H1 (cell line): ENCODE measurements around the gene PTH1R. TPM values are rescaled to one million over a fixed set of nuclear protein-coding genes. Genes with fewer than 3 reads are reported as not detected.
A peak's percentile ranks its signal among the peaks of the same experiment; 100 is the strongest.

Source experiments
- CTCF ChIA-PET: fragments of 300-600 bp; sonication (Branson Sonifier 250); formaldehyde crosslinking; loops from one replicate; lab custom pipeline; 2021; ENCODE audit not compliant: partially characterized antibody; lab: Charles Lee
- POLR2A ChIA-PET: fragments of 300-600 bp; sonication (Branson Sonifier 250); formaldehyde crosslinking; loops from one replicate; lab custom pipeline; 2021; ENCODE audit warnings: inconsistent platforms; ENCODE audit not compliant: partially characterized antibody; lab: Charles Lee
- DNase-seq, 2 experiments: peaks; one replicate each; pipeline versions ENCODE4 v3.0.0 to v3.0.0-alpha.2; 2010 to 2022; ENCODE audit warnings: low spot score in 2 of 2, low read depth in 1 of 2, mixed read lengths in 1 of 2
- FAIRE-seq: peaks from 2 replicates; lab custom pipeline; 2011; peaks lifted over from hg19 to GRCh38; lab: Jason Lieb, UNC
- H2AFZ ChIP-seq: 2 replicates; pipeline ENCODE4 v1.8.1; 2012; ENCODE audit warnings: low read length, inconsistent platforms
- H2AK5ac ChIP-seq: 2 replicates; pipeline ENCODE4 v1.6.1; 2013; ENCODE audit warnings: low read depth, low read length
- H2BK120ac ChIP-seq: replicated peaks from 2 replicates; pipeline ENCODE3; 2013; ENCODE audit warnings: low read depth, low read length, inconsistent platforms
- H2BK12ac ChIP-seq: 2 replicates; pipeline ENCODE4 v1.6.1; 2013; ENCODE audit warnings: low read depth, low read length
- H2BK15ac ChIP-seq: 2 replicates; pipeline ENCODE4 v1.6.1; 2013; ENCODE audit warnings: low read length
- H2BK20ac ChIP-seq: 2 replicates; pipeline ENCODE4 v1.6.1; 2013; ENCODE audit warnings: low read length
- H2BK5ac ChIP-seq: 2 replicates; pipeline ENCODE4 v1.6.1; 2013; ENCODE audit warnings: low read depth, low read length
- H3K14ac ChIP-seq: 2 replicates; pipeline ENCODE4 v1.6.1; 2013; ENCODE audit warnings: inconsistent platforms; ENCODE audit not compliant: insufficient read length
- H3K18ac ChIP-seq: 2 replicates; pipeline ENCODE4 v1.6.1; 2013; ENCODE audit warnings: low read length; ENCODE audit errors: extremely low read depth
- H3K23ac ChIP-seq: 2 replicates; pipeline ENCODE4 v1.6.1; 2013; ENCODE audit warnings: inconsistent platforms; ENCODE audit not compliant: insufficient read length
- H3K23me2 ChIP-seq: 2 replicates; pipeline ENCODE4 v1.6.1; 2013; ENCODE audit warnings: low read depth, low read length
- H3K27ac ChIP-seq: 2 replicates; pipeline ENCODE4 v1.6.1; 2011; ENCODE audit warnings: low read depth, low read length, inconsistent platforms
- H3K27me3 ChIP-seq, 4 experiments: replicated peaks in 1 of 4; 1 replicate in 1 of 4; 2 replicates in 3 of 4; pipeline versions ENCODE4 v1.6.1 to v1.8.1; 2011 to 2013; ENCODE audit warnings: low read length in 3 of 4, mild to moderate bottlenecking in 3 of 4, inconsistent platforms in 2 of 4, mixed read lengths in 2 of 4, moderate library complexity in 1 of 4; ENCODE audit not compliant: control insufficient read depth in 3 of 4, insufficient read depth in 3 of 4; ENCODE audit errors: extremely low read depth in 1 of 4
- H3K36me3 ChIP-seq, 4 experiments: 2 replicates each; pipeline versions ENCODE4 v1.6.1 to v1.8.1; 2011 to 2013; ENCODE audit warnings: mild to moderate bottlenecking in 4 of 4, low read length in 3 of 4, moderate library complexity in 2 of 4, control low read depth in 1 of 4, inconsistent platforms in 1 of 4; ENCODE audit not compliant: insufficient read depth in 4 of 4, control insufficient read depth in 2 of 4
- H3K4ac ChIP-seq: replicated peaks from 2 replicates; pipeline ENCODE3; 2013; ENCODE audit warnings: low read length, low read depth, mixed read lengths, inconsistent platforms; ENCODE audit not compliant: insufficient read length
- H3K4me1 ChIP-seq, 4 experiments: replicated peaks in 1 of 4; 1 replicate in 1 of 4; 2 replicates in 3 of 4; pipeline versions ENCODE4 v1.6.1 to v1.8.1; 2011 to 2013; ENCODE audit warnings: low read length in 3 of 4, inconsistent platforms in 2 of 4, mixed read lengths in 1 of 4; ENCODE audit not compliant: insufficient read depth in 4 of 4, control insufficient read depth in 3 of 4
- H3K4me2 ChIP-seq, 2 experiments: 2 replicates each; pipeline versions ENCODE4 v1.6.1 to v1.8.1; 2011 to 2013; ENCODE audit warnings: low read depth in 2 of 2, low read length in 2 of 2, control low read depth in 1 of 2, inconsistent platforms in 1 of 2, mild to moderate bottlenecking in 1 of 2; ENCODE audit not compliant: insufficient read depth in 1 of 2
- H3K4me3 ChIP-seq, 4 experiments: fragments of 200-600, 300-600 bp in 1 of 4; sonication (generic), shearing (Covaris generic), sonication (Bioruptor Twin) in 1 of 4; 2 replicates each; pipeline versions ENCODE4 v1.5.1 to v1.8.1; 2011 to 2016; ENCODE audit warnings: low read length in 4 of 4, low read depth in 3 of 4, control low read depth in 2 of 4, inconsistent platforms in 2 of 4, mild to moderate bottlenecking in 2 of 4, mixed read lengths in 1 of 4, moderate library complexity in 1 of 4; ENCODE audit not compliant: insufficient read depth in 2 of 4; ENCODE audit errors: extremely low read depth in 1 of 4
- H3K56ac ChIP-seq: replicated peaks from 2 replicates; pipeline ENCODE3; 2013; ENCODE audit warnings: low read depth, mild to moderate bottlenecking, mixed read lengths, low read length, inconsistent platforms; ENCODE audit not compliant: insufficient read length
- H3K79me1 ChIP-seq: 2 replicates; pipeline ENCODE4 v1.6.1; 2013; ENCODE audit warnings: low read depth, low read length, control low read depth
- H3K79me2 ChIP-seq, 2 experiments: 2 replicates each; pipeline versions ENCODE4 v1.6.1 to v1.8.1; 2012 to 2013; ENCODE audit warnings: low read length in 2 of 2, mild to moderate bottlenecking in 2 of 2, inconsistent platforms in 1 of 2; ENCODE audit not compliant: insufficient read depth in 2 of 2, control insufficient read depth in 1 of 2
- H3K9ac ChIP-seq, 4 experiments: replicated peaks in 1 of 4; 1 replicate in 1 of 4; 2 replicates in 3 of 4; pipeline versions ENCODE4 v1.6.1 to v1.8.1; 2011 to 2013; ENCODE audit warnings: low read depth in 3 of 4, low read length in 3 of 4, control low read depth in 2 of 4, mild to moderate bottlenecking in 2 of 4, moderate library complexity in 2 of 4, inconsistent platforms in 1 of 4; ENCODE audit errors: extremely low read depth in 1 of 4
- H3K9me3 ChIP-seq, 2 experiments: 2 replicates each; pipeline versions ENCODE4 v1.6.1 to v1.8.1; 2012 to 2013; ENCODE audit warnings: mild to moderate bottlenecking in 2 of 2, moderate library complexity in 2 of 2, control low read depth in 1 of 2, inconsistent platforms in 1 of 2, low read depth in 1 of 2, low read length in 1 of 2, mixed read lengths in 1 of 2; ENCODE audit not compliant: insufficient read depth in 2 of 2
- H4K20me1 ChIP-seq, 2 experiments: replicated peaks in 1 of 2; 2 replicates each; pipeline versions ENCODE3 to v1.8.1; 2011 to 2013; ENCODE audit warnings: inconsistent platforms in 2 of 2, low read length in 2 of 2, mild to moderate bottlenecking in 1 of 2; ENCODE audit not compliant: insufficient read depth in 2 of 2, control insufficient read depth in 1 of 2
- H4K5ac ChIP-seq: 2 replicates; pipeline ENCODE4 v1.6.1; 2013; ENCODE audit warnings: low read length, low read depth, mixed read lengths, inconsistent platforms; ENCODE audit not compliant: insufficient read length
- H4K8ac ChIP-seq: 2 replicates; pipeline ENCODE4 v1.8.0; 2013; ENCODE audit warnings: mild to moderate bottlenecking, moderate library complexity, low read length, inconsistent platforms; ENCODE audit not compliant: insufficient read depth; ENCODE audit errors: extremely low read depth
- H4K91ac ChIP-seq: replicated peaks from 2 replicates; pipeline ENCODE3; 2013; ENCODE audit warnings: low read length, mixed read lengths, inconsistent platforms; ENCODE audit not compliant: insufficient read length
- SP1 ChIP-seq: IDR thresholded peaks from 2 replicates; pipeline ENCODE4 v1.6.1; 2011; ENCODE audit warnings: low read depth, low read length
- WGBS, 2 experiments: shearing (Covaris generic) in 1 of 2; methylation state at CpG; one replicate each; pipeline versions ENCODE4 v1.1.6 to v1.1.7; 2013 to 2015; ENCODE audit warnings: low lambda C conversion rate in 2 of 2, mixed read lengths in 2 of 2, inconsistent platforms in 1 of 2, low coverage in 1 of 2, missing lambda C conversion rate in 1 of 2; ENCODE audit not compliant: insufficient replicate concordance in 2 of 2, insufficient coverage in 1 of 2, insufficient read length in 1 of 2; ENCODE audit errors: extremely low coverage in 1 of 2, missing lambda C conversion rate in 1 of 2; 5-methylcytosine and 5-hydroxymethylcytosine counted together
- polyA plus RNA-seq, 7 experiments: library from polyadenylated mRNA; depleted of rRNA in 3 of 7; stranded (reverse) in 5 of 7; unstranded in 2 of 7; fragments of >200 nt in 5 of 7; fragments of 200-250 nt in 2 of 7; gene quantifications; 1 replicate in 5 of 7; 2 replicates in 1 of 7; 4 replicates in 1 of 7; pipeline versions ENCODE4 v1.2.1 to v1.2.3, GENCODE V29; 2011 to 2013; ENCODE audit warnings: missing spikeins in 2 of 7, mixed read lengths in 2 of 7
- total RNA-seq: library from RNA; stranded (reverse); fragmentation: NEBNext Ultra II Directional; extraction: Animal tissue kit (Norgen Biotek cat#: 25700); gene quantifications from 2 replicates; pipeline ENCODE4 v1.2.1, GENCODE V29; 2021

Gene PTH1R
- total and polyA plus RNA-seq, 2 of the 8 experiments (the other 6 are each of a cell fraction or from before 2014, with no cell fraction given) = 0.57 to 1.5 TPM

DNA sequence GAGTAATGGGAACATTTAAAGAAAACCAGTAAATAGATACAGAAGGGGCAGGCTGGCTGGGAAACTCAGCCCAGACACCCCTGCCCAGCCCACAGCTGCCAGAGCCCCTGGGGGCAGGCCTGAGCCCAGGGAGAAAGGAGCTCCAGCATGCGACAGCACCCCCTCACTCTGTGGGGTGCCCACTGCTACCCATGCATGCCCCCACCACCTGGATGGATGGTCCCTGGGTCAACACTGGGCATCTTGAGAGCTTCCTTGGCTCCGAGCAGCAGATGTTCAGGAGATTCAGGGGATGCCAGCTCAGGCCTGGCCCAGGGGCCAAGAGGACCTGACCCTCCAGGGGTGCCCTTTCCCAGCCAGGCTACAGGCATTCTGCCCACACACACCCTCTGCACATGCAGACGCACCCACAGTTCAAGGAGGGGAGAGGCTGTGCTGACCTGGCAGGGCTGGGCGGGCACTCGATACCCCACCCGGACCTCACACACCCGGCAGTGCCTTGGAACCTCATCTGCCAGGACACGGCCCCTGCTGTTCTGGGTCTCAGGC is 31.5 kb downstream of the PTH1R start:
- no peak overlapping the region for H4K8ac ChIP-seq
- H2AFZ ChIP-seq = no peak overlapping the region
- no peak overlapping the region for H4K5ac ChIP-seq
- DNase-seq (no peak), FAIRE-seq (no peak)
- H3K27me3 ChIP-seq = no peaks in the 10 kb centered on the region; a peak in 2 of 7 replicates
- peak overlapping the region; percentile 21 for H3K4ac ChIP-seq
- no peaks in the 10 kb centered on the region for H3K36me3 ChIP-seq
- peaks cover 0 to 3% (median 1%) of the 10 kb centered on the region in 4 experiments; a peak in 2 of 7 replicates for H3K4me1 ChIP-seq
- H4K91ac ChIP-seq = no peak overlapping the region
- no peak for TF ChIP-seq SP1
- ChIA-PET POLR2A (interaction anchor here (0.7 to 1.5 kb wide), 4 partner anchors 8 to 60 kb away, joined by 3 read pairs; no protein-coding TSS in a partner anchor), CTCF (interaction anchor here (0.5 to 2.4 kb wide), 50 partner anchors 10 to 592 kb away, joined by 3 to 28 read pairs (median 4); partner anchors contain the start of gene PTH1R)
- H3K14ac ChIP-seq = no peak overlapping the region
- no peak overlapping the region for H3K27ac ChIP-seq
- H4K20me1 ChIP-seq = peaks cover 0 to 5% of the 10 kb centered on the region in 2 experiments
- H3K79me1 ChIP-seq = no peaks in the 10 kb centered on the region; the same call in 1 of the 2 replicates
- H2BK12ac ChIP-seq = no peak overlapping the region
- no peak overlapping the region for H3K4me3 ChIP-seq
- no peak overlapping the region for H3K9ac ChIP-seq
- H3K23ac ChIP-seq = no peak overlapping the region
- 0 out of 2 replicates have a peak overlapping the region, but pooled peaks have one; percentile 72 for H2BK20ac ChIP-seq
- H2BK120ac ChIP-seq = no peak overlapping the region
- H3K23me2 ChIP-seq = no peaks in the 10 kb centered on the region; the same call in 1 of the 2 replicates
- no peaks in the 10 kb centered on the region for H3K9me3 ChIP-seq
- H2AK5ac ChIP-seq = no peak overlapping the region
- H3K18ac ChIP-seq = no peak overlapping the region
- H3K56ac ChIP-seq = no peak overlapping the region
- H3K79me2 ChIP-seq = no peaks in the 10 kb centered on the region
- H2BK5ac ChIP-seq = no peak overlapping the region
- 89% methylated on average over 7 of the region's 8 CpGs; no CpG with 5 or more reads in 1 of the 2 experiments for WGBS, 2 experiments
- H3K4me2 ChIP-seq = 0 out of 4 replicates have a peak overlapping the region, but pooled peaks of 1 of the 2 experiments have one; percentile 54
- peak overlapping the region; percentile 92; the same call in 1 of the 2 replicates for H2BK15ac ChIP-seq
